Peyer's patch (tissue), 4 donors: ENCODE results near the gene MCHR2.

Source experiments
- CTCF ChIP-seq, 6 experiments: fragments of 450-650 bp in 4 of 6; fragments of 200-600 bp in 2 of 6; sonication (generic) in 1 of 6; IDR thresholded peaks; one replicate each; pipeline ENCODE4 v1.5.1; 2017 to 2019; ENCODE audit warnings: antibody characterized with exemption in 6 of 6, mild to moderate bottlenecking in 3 of 6, moderate library complexity in 1 of 6
- POLR2A ChIP-seq, 2 donors: fragments of 450-650 bp; IDR thresholded peaks; one replicate each; pipeline ENCODE4 v1.5.1; 2017; ENCODE audit warnings: antibody characterized with exemption in 2 of 2, mild to moderate bottlenecking in 2 of 2, moderate library complexity in 2 of 2

- no peak for TF ChIP-seq CTCF (IDR thresholded peaks at IDR 0.05)
- TF ChIP-seq POLR2A (IDR thresholded peaks at IDR 0.05) = no peak
These were observed 2.1 kb downstream of the MCHR2 start for GRCh38 chr6:99991955-99992354.
